ENCODE results near the gene RAB31.

RAB31 gene

DNA sequence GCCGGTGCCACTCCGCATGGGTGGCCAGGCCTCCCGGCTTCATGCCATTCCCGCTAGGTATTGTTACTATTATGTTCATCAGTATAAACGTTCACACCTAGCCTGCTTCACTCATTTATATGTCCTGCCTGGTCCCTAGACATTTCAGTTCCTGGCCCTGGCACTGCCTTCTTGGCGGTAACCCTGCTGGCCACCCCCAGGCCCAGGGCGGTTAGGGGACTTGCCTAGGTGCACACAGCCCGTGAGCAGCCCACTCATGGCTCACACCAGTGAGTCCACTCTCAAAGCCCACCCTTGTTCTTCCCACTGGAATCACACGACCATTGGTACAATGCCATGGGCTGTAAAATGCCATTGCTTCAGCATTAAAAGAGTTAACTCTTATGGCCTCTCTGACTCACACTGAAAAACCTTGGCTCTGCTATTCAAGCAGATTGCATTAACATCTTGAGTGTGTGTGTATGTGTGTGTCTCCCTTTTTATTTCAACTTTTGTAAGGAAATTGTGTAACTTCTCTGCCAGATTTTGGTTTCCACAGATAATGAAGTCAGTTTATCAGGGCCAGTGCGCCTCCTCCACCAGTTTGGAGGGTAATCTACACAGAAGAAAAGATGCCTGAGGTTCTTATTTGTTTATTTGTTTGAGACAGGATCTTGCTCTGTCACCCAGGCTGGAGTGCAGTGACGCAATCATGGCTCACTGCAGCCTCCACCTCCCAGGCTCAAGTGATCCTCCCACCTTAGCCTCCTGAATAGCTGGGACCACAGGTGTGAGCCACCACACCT, 74.2 kb downstream of the RAB31 start:
- Histone ChIP-seq H3K36me3 (ENCODE audit: control insufficient read depth in 5 of 5, insufficient read depth in 5 of 5, low read length in 5 of 5) (no peaks in the 10 kb centered on the region), H3K4me3 (ENCODE audit: low read depth in 1 of 5, low read length in 5 of 5) (no peak overlapping the region), H3K9ac (ENCODE audit: low read length in 5 of 5) (no peak overlapping the region), H3K27me3 (ENCODE audit: control insufficient read depth in 5 of 5, insufficient read depth in 4 of 5, low read length in 5 of 5) (no peaks in the 10 kb centered on the region), H3K27ac (ENCODE audit: low read depth, low read length) (no peak overlapping the region), H3K4me1 (ENCODE audit: control insufficient read depth in 5 of 5, insufficient read depth in 5 of 5, low read length in 5 of 5) (peaks cover 0 to 14% (median 9%) of the 10 kb centered on the region in 5 donors), H3K9me3 (ENCODE audit: control insufficient read depth in 5 of 5, low read length in 5 of 5) (no peaks in the 10 kb centered on the region)

- no peak overlapping the region for H3K4me3 ChIP-seq (ENCODE audit: low read depth in 1 of 5, low read length in 5 of 5)
- H3K27me3 ChIP-seq (ENCODE audit: control insufficient read depth in 5 of 5, insufficient read depth in 4 of 5, low read length in 5 of 5), result no peaks in the 10 kb centered on the region
- H3K9ac ChIP-seq (ENCODE audit: low read length in 5 of 5), result no peak overlapping the region
- no peaks in the 10 kb centered on the region for H3K36me3 ChIP-seq (ENCODE audit: control insufficient read depth in 5 of 5, insufficient read depth in 5 of 5, low read length in 5 of 5)
- H3K9me3 ChIP-seq (ENCODE audit: control insufficient read depth in 5 of 5, low read length in 5 of 5), result no peaks in the 10 kb centered on the region
- no peak overlapping the region for H3K27ac ChIP-seq (ENCODE audit: low read depth, low read length)
- H3K4me1 ChIP-seq (ENCODE audit: control insufficient read depth in 5 of 5, insufficient read depth in 5 of 5, low read length in 5 of 5), result peaks cover 0 to 14% (median 8%) of the 10 kb centered on the region in 5 donors
Measured at GRCh38 chr18:9786631-9787030, 78.5 kb downstream of the RAB31 start.

GRCh38 chr18:9787036-9787435, 78.9 kb downstream of the RAB31 start:
- no peaks in the 10 kb centered on the region for H3K9me3 ChIP-seq (ENCODE audit: control insufficient read depth in 5 of 5, low read length in 5 of 5)
- no peak overlapping the region for H3K27ac ChIP-seq (ENCODE audit: low read depth, low read length)
- H3K9ac ChIP-seq (ENCODE audit: low read length in 5 of 5), result no peak overlapping the region
- no peak overlapping the region for H3K4me3 ChIP-seq (ENCODE audit: low read depth in 1 of 5, low read length in 5 of 5)
- peaks cover 0 to 12% (median 4%) of the 10 kb centered on the region in 5 donors for H3K4me1 ChIP-seq (ENCODE audit: control insufficient read depth in 5 of 5, insufficient read depth in 5 of 5, low read length in 5 of 5)
- no peaks in the 10 kb centered on the region for H3K27me3 ChIP-seq (ENCODE audit: control insufficient read depth in 5 of 5, insufficient read depth in 4 of 5, low read length in 5 of 5)
- no peaks in the 10 kb centered on the region for H3K36me3 ChIP-seq (ENCODE audit: control insufficient read depth in 5 of 5, insufficient read depth in 5 of 5, low read length in 5 of 5)

DNA sequence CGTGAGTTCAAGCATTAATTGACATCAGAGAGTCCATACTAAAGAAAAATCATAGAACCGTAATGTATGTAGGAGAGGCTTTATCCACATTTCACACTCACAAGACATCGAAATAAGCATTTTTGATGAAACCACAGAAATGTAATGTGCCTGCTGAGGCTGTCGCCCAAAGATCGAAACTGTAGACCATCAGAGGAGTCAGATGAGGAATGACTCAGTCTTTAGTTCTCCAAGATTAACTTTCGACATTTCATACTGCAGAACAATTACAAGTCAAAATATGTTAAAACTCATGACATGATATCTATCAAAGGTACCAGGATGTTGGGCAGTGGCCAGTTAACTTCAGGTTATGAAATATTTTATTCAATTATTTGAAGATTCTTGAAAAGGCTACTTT, 79.6 kb downstream of the RAB31 start:
- no peak overlapping the region for H3K4me3 ChIP-seq (ENCODE audit: low read depth in 1 of 5, low read length in 5 of 5)
- no peak overlapping the region for H3K27ac ChIP-seq (ENCODE audit: low read depth, low read length)
- no peak overlapping the region for H3K9ac ChIP-seq (ENCODE audit: low read length in 5 of 5)
- H3K36me3 ChIP-seq (ENCODE audit: control insufficient read depth in 5 of 5, insufficient read depth in 5 of 5, low read length in 5 of 5), result peaks cover 0 to 3% (median 0%) of the 10 kb centered on the region in 5 donors
- peaks cover 0 to 5% (median 0%) of the 10 kb centered on the region in 5 donors for H3K4me1 ChIP-seq (ENCODE audit: control insufficient read depth in 5 of 5, insufficient read depth in 5 of 5, low read length in 5 of 5)
- no peaks in the 10 kb centered on the region for H3K9me3 ChIP-seq (ENCODE audit: control insufficient read depth in 5 of 5, low read length in 5 of 5)
- no peaks in the 10 kb centered on the region for H3K27me3 ChIP-seq (ENCODE audit: control insufficient read depth in 5 of 5, insufficient read depth in 4 of 5, low read length in 5 of 5)

DNA sequence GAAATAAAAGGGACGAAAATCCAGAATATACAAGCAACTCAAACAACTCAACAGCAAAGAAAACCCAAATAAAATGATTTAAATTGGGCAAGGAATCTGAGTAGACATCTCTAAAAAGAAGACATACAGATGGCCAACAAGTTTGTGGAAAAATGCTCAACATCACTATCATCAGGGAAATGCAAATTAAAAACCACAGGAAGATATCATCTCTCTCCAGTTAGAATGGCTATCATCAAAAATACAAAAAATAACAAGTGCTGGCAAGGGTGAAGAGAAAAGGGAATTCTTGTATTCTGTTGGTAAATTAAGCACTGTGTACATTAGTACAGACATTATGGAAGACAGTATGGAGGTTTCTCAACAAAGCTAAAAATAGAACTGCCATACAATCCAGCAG, 80.0 kb downstream of the RAB31 start:
- Histone ChIP-seq H3K9ac (ENCODE audit: low read length in 5 of 5) (no peak overlapping the region), H3K27me3 (ENCODE audit: control insufficient read depth in 5 of 5, insufficient read depth in 4 of 5, low read length in 5 of 5) (no peaks in the 10 kb centered on the region), H3K9me3 (ENCODE audit: control insufficient read depth in 5 of 5, low read length in 5 of 5) (no peaks in the 10 kb centered on the region), H3K27ac (ENCODE audit: low read depth, low read length) (no peak overlapping the region), H3K36me3 (ENCODE audit: control insufficient read depth in 5 of 5, insufficient read depth in 5 of 5, low read length in 5 of 5) (peaks cover 0 to 3% (median 0%) of the 10 kb centered on the region in 5 donors), H3K4me3 (ENCODE audit: low read depth in 1 of 5, low read length in 5 of 5) (no peak overlapping the region), H3K4me1 (ENCODE audit: control insufficient read depth in 5 of 5, insufficient read depth in 5 of 5, low read length in 5 of 5) (peaks cover 0 to 3% (median 0%) of the 10 kb centered on the region in 5 donors)

DNA sequence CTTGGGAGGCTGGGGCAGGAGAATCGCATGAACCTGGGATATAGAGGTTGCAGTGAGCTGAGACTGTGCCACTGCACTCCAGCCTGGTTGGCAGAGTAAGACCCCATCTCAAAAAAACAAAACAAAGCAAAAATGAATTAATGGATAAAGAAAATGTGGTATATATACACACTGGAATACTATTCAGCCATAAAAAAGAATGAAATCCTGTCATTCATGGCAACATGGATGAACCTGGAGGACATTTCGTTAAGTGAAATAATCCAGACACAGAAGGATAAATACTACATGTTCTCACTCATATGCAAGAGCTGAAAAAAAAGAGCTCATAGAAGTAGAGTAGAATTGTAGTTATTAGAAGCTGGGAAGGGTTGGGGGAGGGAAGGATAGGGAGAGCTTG, 80.8 kb downstream of the RAB31 start:
- H3K27ac ChIP-seq (ENCODE audit: low read depth, low read length), result no peak overlapping the region
- H3K4me3 ChIP-seq (ENCODE audit: low read depth in 1 of 5, low read length in 5 of 5), result no peak overlapping the region
- no peaks in the 10 kb centered on the region for H3K9me3 ChIP-seq (ENCODE audit: control insufficient read depth in 5 of 5, low read length in 5 of 5)
- H3K9ac ChIP-seq (ENCODE audit: low read length in 5 of 5), result no peak overlapping the region
- H3K27me3 ChIP-seq (ENCODE audit: control insufficient read depth in 5 of 5, insufficient read depth in 4 of 5, low read length in 5 of 5), result no peaks in the 10 kb centered on the region
- peaks cover 0 to 3% (median 0%) of the 10 kb centered on the region in 5 donors for H3K36me3 ChIP-seq (ENCODE audit: control insufficient read depth in 5 of 5, insufficient read depth in 5 of 5, low read length in 5 of 5)
- H3K4me1 ChIP-seq (ENCODE audit: control insufficient read depth in 5 of 5, insufficient read depth in 5 of 5, low read length in 5 of 5), result peaks cover 0 to 3% (median 0%) of the 10 kb centered on the region in 5 donors

- H3K4me1 ChIP-seq (ENCODE audit: control insufficient read depth in 5 of 5, insufficient read depth in 5 of 5, low read length in 5 of 5), result peaks cover 0 to 3% (median 0%) of the 10 kb centered on the region in 5 donors
- no peaks in the 10 kb centered on the region for H3K27me3 ChIP-seq (ENCODE audit: control insufficient read depth in 5 of 5, insufficient read depth in 4 of 5, low read length in 5 of 5)
- no peak overlapping the region for H3K9ac ChIP-seq (ENCODE audit: low read length in 5 of 5)
- H3K36me3 ChIP-seq (ENCODE audit: control insufficient read depth in 5 of 5, insufficient read depth in 5 of 5, low read length in 5 of 5), result peaks cover 0 to 3% (median 0%) of the 10 kb centered on the region in 5 donors
- no peak overlapping the region for H3K27ac ChIP-seq (ENCODE audit: low read depth, low read length)
- no peak overlapping the region for H3K4me3 ChIP-seq (ENCODE audit: low read depth in 1 of 5, low read length in 5 of 5)
- H3K9me3 ChIP-seq (ENCODE audit: control insufficient read depth in 5 of 5, low read length in 5 of 5), result no peaks in the 10 kb centered on the region
Measured at GRCh38 chr18:9790261-9790660, 82.2 kb downstream of the RAB31 start.

GRCh38 chr18:9791991-9792390, 83.9 kb downstream of the RAB31 start:
- Histone ChIP-seq H3K27ac (ENCODE audit: low read depth, low read length) (no peak overlapping the region), H3K4me3 (ENCODE audit: low read depth in 1 of 5, low read length in 5 of 5) (no peak overlapping the region), H3K36me3 (ENCODE audit: control insufficient read depth in 5 of 5, insufficient read depth in 5 of 5, low read length in 5 of 5) (peaks cover 0 to 3% (median 0%) of the 10 kb centered on the region in 5 donors), H3K9me3 (ENCODE audit: control insufficient read depth in 5 of 5, low read length in 5 of 5) (no peaks in the 10 kb centered on the region), H3K4me1 (ENCODE audit: control insufficient read depth in 5 of 5, insufficient read depth in 5 of 5, low read length in 5 of 5) (peaks cover 0 to 5% (median 0%) of the 10 kb centered on the region in 5 donors), H3K9ac (ENCODE audit: low read length in 5 of 5) (no peak overlapping the region), H3K27me3 (ENCODE audit: control insufficient read depth in 5 of 5, insufficient read depth in 4 of 5, low read length in 5 of 5) (no peaks in the 10 kb centered on the region)

DNA sequence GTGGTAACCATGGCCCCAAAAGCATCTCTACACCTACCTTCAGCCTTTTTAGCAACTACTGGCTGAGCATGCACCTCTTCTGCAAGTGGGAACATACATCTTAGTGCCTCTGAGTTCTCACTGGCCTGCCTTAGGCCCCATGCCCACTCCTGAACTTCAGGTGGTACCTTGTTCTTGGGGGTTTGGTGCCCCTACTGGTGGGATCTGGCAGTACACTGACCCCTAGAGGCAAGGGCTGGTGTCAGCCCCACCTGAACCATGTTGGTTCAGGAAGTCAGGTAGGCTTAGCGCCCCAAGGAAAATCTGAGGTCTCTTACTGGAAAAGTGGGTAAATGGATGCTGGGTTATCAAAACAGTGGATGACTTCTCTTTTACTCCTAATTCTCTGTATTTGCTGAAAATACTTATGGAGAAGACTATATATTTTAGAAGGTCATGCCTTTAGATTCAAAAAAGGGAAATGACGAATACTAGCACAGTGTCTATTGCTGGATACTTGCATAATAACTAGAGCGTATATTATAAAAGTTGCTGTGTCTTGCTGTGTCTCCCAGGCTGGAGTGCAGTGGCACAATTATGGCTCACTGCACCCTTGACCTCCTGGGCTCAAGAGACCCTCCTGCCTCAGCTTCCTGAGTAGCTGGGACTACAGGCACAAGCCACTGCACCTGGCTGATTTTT, 84.6 kb downstream of the RAB31 start:
- Histone ChIP-seq H3K36me3 (ENCODE audit: control insufficient read depth in 5 of 5, insufficient read depth in 5 of 5, low read length in 5 of 5) (peaks cover 0 to 3% (median 0%) of the 10 kb centered on the region in 5 donors), H3K9ac (ENCODE audit: low read length in 5 of 5) (no peak overlapping the region), H3K27me3 (ENCODE audit: control insufficient read depth in 5 of 5, insufficient read depth in 4 of 5, low read length in 5 of 5) (no peaks in the 10 kb centered on the region), H3K4me3 (ENCODE audit: low read depth in 1 of 5, low read length in 5 of 5) (no peak overlapping the region), H3K9me3 (ENCODE audit: control insufficient read depth in 5 of 5, low read length in 5 of 5) (no peaks in the 10 kb centered on the region), H3K4me1 (ENCODE audit: control insufficient read depth in 5 of 5, insufficient read depth in 5 of 5, low read length in 5 of 5) (peaks cover 0 to 6% (median 0%) of the 10 kb centered on the region in 5 donors), H3K27ac (ENCODE audit: low read depth, low read length) (no peak overlapping the region)

GRCh38 chr18:9796011-9796410, 87.9 kb downstream of the RAB31 start:
- peaks cover 0 to 3% (median 0%) of the 10 kb centered on the region in 5 donors for H3K36me3 ChIP-seq (ENCODE audit: control insufficient read depth in 5 of 5, insufficient read depth in 5 of 5, low read length in 5 of 5)
- H3K9me3 ChIP-seq (ENCODE audit: control insufficient read depth in 5 of 5, low read length in 5 of 5), result no peaks in the 10 kb centered on the region
- no peak overlapping the region for H3K4me3 ChIP-seq (ENCODE audit: low read depth in 1 of 5, low read length in 5 of 5)
- H3K4me1 ChIP-seq (ENCODE audit: control insufficient read depth in 5 of 5, insufficient read depth in 5 of 5, low read length in 5 of 5), result peaks cover 0 to 11% (median 5%) of the 10 kb centered on the region in 5 donors
- H3K27ac ChIP-seq (ENCODE audit: low read depth, low read length), result no peak overlapping the region
- H3K9ac ChIP-seq (ENCODE audit: low read length in 5 of 5), result no peak overlapping the region
- no peaks in the 10 kb centered on the region for H3K27me3 ChIP-seq (ENCODE audit: control insufficient read depth in 5 of 5, insufficient read depth in 4 of 5, low read length in 5 of 5)

Measured in subcutaneous abdominal adipose tissue (tissue), 5 donors.